ENCODE results near the gene SEMG1.

Gene SEMG1

GRCh38 chr20:45206725-45207124 is at the start of gene SEMG1:
TSS of gene SEMG1 (plus strand) at chr20:45207033. CDS start at chr20:45207054, 21 bp downstream.
- no peak for DNase-seq

GRCh38 chr20:45157962-45158361 is 48.9 kb upstream of the SEMG1 start:
- no peak for DNase-seq

GRCh38 chr20:45163083-45163803 is 43.6 kb upstream of the SEMG1 start:
- no peak for DNase-seq

GRCh38 chr20:45164906-45165305 is 41.9 kb upstream of the SEMG1 start:
- DNase-seq: no peak

GRCh38 chr20:45173522-45173921 is 33.3 kb upstream of the SEMG1 start:
- no peak for DNase-seq

GRCh38 chr20:45174434-45175364 is 32.1 kb upstream of the SEMG1 start, which contains the start of gene PI3:
TSS of gene PI3 (plus strand) at chr20:45174902. CDS start at chr20:45174923, 21 bp downstream.
- no peak for DNase-seq

- DNase-seq: no peak
Observed at GRCh38 chr20:45176526-45177267, 30.1 kb upstream of the SEMG1 start.

GRCh38 chr20:45179166-45179565 is 27.7 kb upstream of the SEMG1 start:
- no peak for DNase-seq

- DNase-seq: no peak
Observed at GRCh38 chr20:45181639-45182038, 25.2 kb upstream of the SEMG1 start.

GRCh38 chr20:45183084-45183483 is 23.7 kb upstream of the SEMG1 start:
- DNase-seq: no peak

- no peak for DNase-seq
Observed at GRCh38 chr20:45187693-45188092, 19.1 kb upstream of the SEMG1 start.

GRCh38 chr20:45189067-45189609 is 17.7 kb upstream of the SEMG1 start:
- DNase-seq: no peak

GRCh38 chr20:45189861-45190260 is 17.0 kb upstream of the SEMG1 start:
- DNase-seq: no peak

GRCh38 chr20:45191926-45192325 is 14.9 kb upstream of the SEMG1 start:
- no peak for DNase-seq

- DNase-seq: no peak
Observed at GRCh38 chr20:45193331-45193730, 13.5 kb upstream of the SEMG1 start.

GRCh38 chr20:45209924-45210323 is 3.1 kb downstream of the SEMG1 start:
- DNase-seq: no peak

- DNase-seq: no peak
Observed at GRCh38 chr20:45211569-45212474, 5.0 kb downstream of the SEMG1 start.

- DNase-seq: no peak
Observed at GRCh38 chr20:45212836-45213235, 6.0 kb downstream of the SEMG1 start.

GRCh38 chr20:45218124-45218523 is 11.3 kb downstream of the SEMG1 start:
- no peak for DNase-seq

- DNase-seq: no peak
Observed at GRCh38 chr20:45218636-45219035, 11.8 kb downstream of the SEMG1 start.

- no peak for DNase-seq
Observed at GRCh38 chr20:45221076-45221475, 14.2 kb downstream of the SEMG1 start, which contains the start of gene SEMG2. TSS of gene SEMG2 (plus strand) at chr20:45221373. CDS start at chr20:45221390, 17 bp downstream.

- DNase-seq: no peak
Observed at GRCh38 chr20:45223136-45223535, 16.3 kb downstream of the SEMG1 start.

Measured in CD4-positive, alpha-beta T cell treated with Interferon gamma for 1 hour (primary cell).